H1 (cell line): ENCODE results near the gene CADM2. TPM values are rescaled to one million over a fixed set of nuclear protein-coding genes. Genes with fewer than 3 reads are reported as not detected.

ENCODE experiments used
- CTCF ChIA-PET: fragments of 300-600 bp; sonication (Branson Sonifier 250); formaldehyde crosslinking; loops from one replicate; lab custom pipeline; 2021; ENCODE audit not compliant: partially characterized antibody; lab: Charles Lee
- POLR2A ChIA-PET: fragments of 300-600 bp; sonication (Branson Sonifier 250); formaldehyde crosslinking; loops from one replicate; lab custom pipeline; 2021; ENCODE audit warnings: inconsistent platforms; ENCODE audit not compliant: partially characterized antibody; lab: Charles Lee
- DNase-seq, 2 experiments: peaks; one replicate each; pipeline versions ENCODE4 v3.0.0 to v3.0.0-alpha.2; 2010 to 2022; ENCODE audit warnings: low spot score in 2 of 2, low read depth in 1 of 2, mixed read lengths in 1 of 2
- FAIRE-seq: peaks from 2 replicates; lab custom pipeline; 2011; peaks lifted over from hg19 to GRCh38; lab: Jason Lieb, UNC
- H2AFZ ChIP-seq: 2 replicates; pipeline ENCODE4 v1.8.1; 2012; ENCODE audit warnings: low read length, inconsistent platforms
- H2AK5ac ChIP-seq: 2 replicates; pipeline ENCODE4 v1.6.1; 2013; ENCODE audit warnings: low read depth, low read length
- H2BK120ac ChIP-seq: replicated peaks from 2 replicates; pipeline ENCODE3; 2013; ENCODE audit warnings: low read depth, low read length, inconsistent platforms
- H2BK12ac ChIP-seq: 2 replicates; pipeline ENCODE4 v1.6.1; 2013; ENCODE audit warnings: low read depth, low read length
- H2BK15ac ChIP-seq: 2 replicates; pipeline ENCODE4 v1.6.1; 2013; ENCODE audit warnings: low read length
- H2BK20ac ChIP-seq: 2 replicates; pipeline ENCODE4 v1.6.1; 2013; ENCODE audit warnings: low read length
- H2BK5ac ChIP-seq: 2 replicates; pipeline ENCODE4 v1.6.1; 2013; ENCODE audit warnings: low read depth, low read length
- H3K14ac ChIP-seq: 2 replicates; pipeline ENCODE4 v1.6.1; 2013; ENCODE audit warnings: inconsistent platforms; ENCODE audit not compliant: insufficient read length
- H3K18ac ChIP-seq: 2 replicates; pipeline ENCODE4 v1.6.1; 2013; ENCODE audit warnings: low read length; ENCODE audit errors: extremely low read depth
- H3K23ac ChIP-seq: 2 replicates; pipeline ENCODE4 v1.6.1; 2013; ENCODE audit warnings: inconsistent platforms; ENCODE audit not compliant: insufficient read length
- H3K23me2 ChIP-seq: 2 replicates; pipeline ENCODE4 v1.6.1; 2013; ENCODE audit warnings: low read depth, low read length
- H3K27ac ChIP-seq: 2 replicates; pipeline ENCODE4 v1.6.1; 2011; ENCODE audit warnings: low read depth, low read length, inconsistent platforms
- H3K27me3 ChIP-seq, 4 experiments: replicated peaks in 1 of 4; 1 replicate in 1 of 4; 2 replicates in 3 of 4; pipeline versions ENCODE4 v1.6.1 to v1.8.1; 2011 to 2013; ENCODE audit warnings: low read length in 3 of 4, mild to moderate bottlenecking in 3 of 4, inconsistent platforms in 2 of 4, mixed read lengths in 2 of 4, moderate library complexity in 1 of 4; ENCODE audit not compliant: control insufficient read depth in 3 of 4, insufficient read depth in 3 of 4; ENCODE audit errors: extremely low read depth in 1 of 4
- H3K36me3 ChIP-seq, 4 experiments: 2 replicates each; pipeline versions ENCODE4 v1.6.1 to v1.8.1; 2011 to 2013; ENCODE audit warnings: mild to moderate bottlenecking in 4 of 4, low read length in 3 of 4, moderate library complexity in 2 of 4, control low read depth in 1 of 4, inconsistent platforms in 1 of 4; ENCODE audit not compliant: insufficient read depth in 4 of 4, control insufficient read depth in 2 of 4
- H3K4ac ChIP-seq: replicated peaks from 2 replicates; pipeline ENCODE3; 2013; ENCODE audit warnings: low read length, low read depth, mixed read lengths, inconsistent platforms; ENCODE audit not compliant: insufficient read length
- H3K4me1 ChIP-seq, 4 experiments: replicated peaks in 1 of 4; 1 replicate in 1 of 4; 2 replicates in 3 of 4; pipeline versions ENCODE4 v1.6.1 to v1.8.1; 2011 to 2013; ENCODE audit warnings: low read length in 3 of 4, inconsistent platforms in 2 of 4, mixed read lengths in 1 of 4; ENCODE audit not compliant: insufficient read depth in 4 of 4, control insufficient read depth in 3 of 4
- H3K4me2 ChIP-seq, 2 experiments: 2 replicates each; pipeline versions ENCODE4 v1.6.1 to v1.8.1; 2011 to 2013; ENCODE audit warnings: low read depth in 2 of 2, low read length in 2 of 2, control low read depth in 1 of 2, inconsistent platforms in 1 of 2, mild to moderate bottlenecking in 1 of 2; ENCODE audit not compliant: insufficient read depth in 1 of 2
- H3K4me3 ChIP-seq, 4 experiments: fragments of 200-600, 300-600 bp in 1 of 4; sonication (generic), shearing (Covaris generic), sonication (Bioruptor Twin) in 1 of 4; 2 replicates each; pipeline versions ENCODE4 v1.5.1 to v1.8.1; 2011 to 2016; ENCODE audit warnings: low read length in 4 of 4, low read depth in 3 of 4, control low read depth in 2 of 4, inconsistent platforms in 2 of 4, mild to moderate bottlenecking in 2 of 4, mixed read lengths in 1 of 4, moderate library complexity in 1 of 4; ENCODE audit not compliant: insufficient read depth in 2 of 4; ENCODE audit errors: extremely low read depth in 1 of 4
- H3K56ac ChIP-seq: replicated peaks from 2 replicates; pipeline ENCODE3; 2013; ENCODE audit warnings: low read depth, mild to moderate bottlenecking, mixed read lengths, low read length, inconsistent platforms; ENCODE audit not compliant: insufficient read length
- H3K79me1 ChIP-seq: 2 replicates; pipeline ENCODE4 v1.6.1; 2013; ENCODE audit warnings: low read depth, low read length, control low read depth
- H3K79me2 ChIP-seq, 2 experiments: 2 replicates each; pipeline versions ENCODE4 v1.6.1 to v1.8.1; 2012 to 2013; ENCODE audit warnings: low read length in 2 of 2, mild to moderate bottlenecking in 2 of 2, inconsistent platforms in 1 of 2; ENCODE audit not compliant: insufficient read depth in 2 of 2, control insufficient read depth in 1 of 2
- H3K9ac ChIP-seq, 4 experiments: replicated peaks in 1 of 4; 1 replicate in 1 of 4; 2 replicates in 3 of 4; pipeline versions ENCODE4 v1.6.1 to v1.8.1; 2011 to 2013; ENCODE audit warnings: low read depth in 3 of 4, low read length in 3 of 4, control low read depth in 2 of 4, mild to moderate bottlenecking in 2 of 4, moderate library complexity in 2 of 4, inconsistent platforms in 1 of 4; ENCODE audit errors: extremely low read depth in 1 of 4
- H3K9me3 ChIP-seq, 2 experiments: 2 replicates each; pipeline versions ENCODE4 v1.6.1 to v1.8.1; 2012 to 2013; ENCODE audit warnings: mild to moderate bottlenecking in 2 of 2, moderate library complexity in 2 of 2, control low read depth in 1 of 2, inconsistent platforms in 1 of 2, low read depth in 1 of 2, low read length in 1 of 2, mixed read lengths in 1 of 2; ENCODE audit not compliant: insufficient read depth in 2 of 2
- H4K20me1 ChIP-seq, 2 experiments: replicated peaks in 1 of 2; 2 replicates each; pipeline versions ENCODE3 to v1.8.1; 2011 to 2013; ENCODE audit warnings: inconsistent platforms in 2 of 2, low read length in 2 of 2, mild to moderate bottlenecking in 1 of 2; ENCODE audit not compliant: insufficient read depth in 2 of 2, control insufficient read depth in 1 of 2
- H4K5ac ChIP-seq: 2 replicates; pipeline ENCODE4 v1.6.1; 2013; ENCODE audit warnings: low read length, low read depth, mixed read lengths, inconsistent platforms; ENCODE audit not compliant: insufficient read length
- H4K8ac ChIP-seq: 2 replicates; pipeline ENCODE4 v1.8.0; 2013; ENCODE audit warnings: mild to moderate bottlenecking, moderate library complexity, low read length, inconsistent platforms; ENCODE audit not compliant: insufficient read depth; ENCODE audit errors: extremely low read depth
- H4K91ac ChIP-seq: replicated peaks from 2 replicates; pipeline ENCODE3; 2013; ENCODE audit warnings: low read length, mixed read lengths, inconsistent platforms; ENCODE audit not compliant: insufficient read length
- ATF2 ChIP-seq: IDR thresholded peaks from 2 replicates; pipeline ENCODE4 v1.6.1; 2012; ENCODE audit warnings: low read length, inconsistent platforms
- BCL11A ChIP-seq, 2 experiments: IDR thresholded peaks; one replicate each; pipeline ENCODE4 v1.6.1; 2011; ENCODE audit warnings: low read depth in 2 of 2, low read length in 2 of 2, mild to moderate bottlenecking in 2 of 2
- E2F6 ChIP-seq: IDR thresholded peaks from 2 replicates; pipeline ENCODE4 v1.6.1; 2012; ENCODE audit warnings: inconsistent platforms
- FOSL1 ChIP-seq: IDR thresholded peaks from 2 replicates; pipeline ENCODE4 v1.6.1; 2011; ENCODE audit warnings: mild to moderate bottlenecking, low read depth, low read length, moderate library complexity; ENCODE audit not compliant: insufficient read depth
- KDM1A ChIP-seq: fragments of 200-600, 300-600 bp; sonication (generic); IDR thresholded peaks from 2 replicates; pipeline ENCODE4 v1.7.1; 2016; ENCODE audit warnings: mild to moderate bottlenecking, low read length, borderline replicate concordance
- POU5F1 ChIP-seq: IDR thresholded peaks from 2 replicates; pipeline ENCODE4 v1.6.1; 2011; ENCODE audit warnings: low read depth, mild to moderate bottlenecking, low read length, moderate library complexity
- SIX5 ChIP-seq: IDR thresholded peaks from 2 replicates; pipeline ENCODE4 v1.6.1; 2011; ENCODE audit warnings: mild to moderate bottlenecking, low read depth, low read length
- SRF ChIP-seq: IDR thresholded peaks from 2 replicates; pipeline ENCODE4 v1.6.1; 2011; ENCODE audit warnings: mild to moderate bottlenecking, low read depth, low read length, moderate library complexity
- TBP ChIP-seq: IDR thresholded peaks from 2 replicates; pipeline ENCODE4 v1.6.1; 2011; ENCODE audit warnings: low read depth, low read length, improper control_type of control experiment
- TEAD4 ChIP-seq: IDR thresholded peaks from 2 replicates; pipeline ENCODE4 v1.6.1; 2012; ENCODE audit warnings: low read depth, low read length, inconsistent platforms, mixed read lengths
- YY1 ChIP-seq: IDR thresholded peaks from 2 replicates; pipeline ENCODE4 v1.6.1; 2011; ENCODE audit warnings: low read depth, mild to moderate bottlenecking, low read length
- WGBS, 2 experiments: shearing (Covaris generic) in 1 of 2; methylation state at CpG; one replicate each; pipeline versions ENCODE4 v1.1.6 to v1.1.7; 2013 to 2015; ENCODE audit warnings: low lambda C conversion rate in 2 of 2, mixed read lengths in 2 of 2, inconsistent platforms in 1 of 2, low coverage in 1 of 2, missing lambda C conversion rate in 1 of 2; ENCODE audit not compliant: insufficient replicate concordance in 2 of 2, insufficient coverage in 1 of 2, insufficient read length in 1 of 2; ENCODE audit errors: extremely low coverage in 1 of 2, missing lambda C conversion rate in 1 of 2; 5-methylcytosine and 5-hydroxymethylcytosine counted together
- polyA plus RNA-seq, 7 experiments: library from polyadenylated mRNA; depleted of rRNA in 3 of 7; stranded (reverse) in 5 of 7; unstranded in 2 of 7; fragments of >200 nt in 5 of 7; fragments of 200-250 nt in 2 of 7; gene quantifications; 1 replicate in 5 of 7; 2 replicates in 1 of 7; 4 replicates in 1 of 7; pipeline versions ENCODE4 v1.2.1 to v1.2.3, GENCODE V29; 2011 to 2013; ENCODE audit warnings: missing spikeins in 2 of 7, mixed read lengths in 2 of 7
- total RNA-seq: library from RNA; stranded (reverse); fragmentation: NEBNext Ultra II Directional; extraction: Animal tissue kit (Norgen Biotek cat#: 25700); gene quantifications from 2 replicates; pipeline ENCODE4 v1.2.1, GENCODE V29; 2021
- TF ChIP-seq, protein P1 (sequence below): IDR thresholded peaks from 2 replicates; pipeline ENCODE4 v1.6.1; 2012; ENCODE audit warnings: inconsistent platforms

CADM2 gene
- total and polyA plus RNA-seq, 2 of the 8 experiments (the other 6 are each of a cell fraction or from before 2014, with no cell fraction given), result 14.9 to 20.9 TPM

GRCh38 chr3:85102781-85103180 lies 144.0 kb downstream of the CADM2 start:
- H3K9me3 ChIP-seq, result no peaks in the 10 kb centered on the region
- no peak overlapping the region for H4K5ac ChIP-seq
- no peak overlapping the region for H3K4me3 ChIP-seq
- WGBS, 2 experiments, result 94% methylated on average over 1 of the region's 1 CpG; no CpG with 5 or more reads in 1 of the 2 experiments
- H3K27ac ChIP-seq, result no peak overlapping the region
- H3K79me1 ChIP-seq, result no peaks in the 10 kb centered on the region
- no peaks in the 10 kb centered on the region for H3K27me3 ChIP-seq
- no peak overlapping the region for H3K23ac ChIP-seq
- no peak overlapping the region for H2BK12ac ChIP-seq
- no peak overlapping the region for H4K91ac ChIP-seq
- no peaks in the 10 kb centered on the region for H3K79me2 ChIP-seq
- no peak overlapping the region for H2BK5ac ChIP-seq
- POLR2A ChIA-PET, result no interaction called here
- no peak overlapping the region for H2BK20ac ChIP-seq
- no peak overlapping the region for H3K4me2 ChIP-seq
- no peaks in the 10 kb centered on the region for H4K20me1 ChIP-seq
- H2BK120ac ChIP-seq, result no peak overlapping the region
- no peak overlapping the region for H3K9ac ChIP-seq
- no peaks in the 10 kb centered on the region for H3K36me3 ChIP-seq
- H3K23me2 ChIP-seq, result no peaks in the 10 kb centered on the region
- no peak for FAIRE-seq
- H3K14ac ChIP-seq, result no peak overlapping the region
- H2AFZ ChIP-seq, result no peak overlapping the region
- no peak overlapping the region for H2BK15ac ChIP-seq
- H3K18ac ChIP-seq, result no peak overlapping the region
- no peak overlapping the region for H3K4ac ChIP-seq
- CTCF ChIA-PET, result no interaction called here
- no peak overlapping the region for H4K8ac ChIP-seq
- no peak for DNase-seq
- no peak overlapping the region for H3K56ac ChIP-seq
- 0 out of 7 replicates have a peak, but pooled peaks cover 0 to 2% (median 0%) of the 10 kb centered on the region in 4 experiments for H3K4me1 ChIP-seq
- no peak overlapping the region for H2AK5ac ChIP-seq
- TF ChIP-seq KDM1A, result no peak
- TF ChIP-seq SRF, result no peak
- TF ChIP-seq TEAD4, result no peak
- TF ChIP-seq, protein P1, sequence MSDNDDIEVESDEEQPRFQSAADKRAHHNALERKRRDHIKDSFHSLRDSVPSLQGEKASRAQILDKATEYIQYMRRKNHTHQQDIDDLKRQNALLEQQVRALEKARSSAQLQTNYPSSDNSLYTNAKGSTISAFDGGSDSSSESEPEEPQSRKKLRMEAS, result no peak
- TF ChIP-seq FOSL1, result no peak
- no peak for TF ChIP-seq SIX5
- TF ChIP-seq TBP, result no peak
- no peak for TF ChIP-seq POU5F1
- TF ChIP-seq E2F6, result no peak
- TF ChIP-seq ATF2, result no peak
- TF ChIP-seq BCL11A (IDR thresholded peaks at IDR 0.05; ENCODE audit: low read depth in 2 of 2, low read length in 2 of 2), result no peak
- no peak for TF ChIP-seq YY1
